ENCODE measurements around the gene MAML2.

MAML2 gene

GRCh38 chr11:96075532-96075959, 267.4 kb downstream of the MAML2 start:
- H3K4me3 ChIP-seq (ENCODE audit: low read depth, low read length) = no peak overlapping the region
- no peak for TF ChIP-seq CTCF (IDR thresholded peaks at IDR 0.05; ENCODE audit: low read depth, low read length)

GRCh38 chr11:96074551-96075310, 268.3 kb downstream of the MAML2 start:
- H3K4me3 ChIP-seq (ENCODE audit: low read depth, low read length) = no peak overlapping the region
- no peak for TF ChIP-seq CTCF (IDR thresholded peaks at IDR 0.05; ENCODE audit: low read depth, low read length)

GRCh38 chr11:96073536-96073935, 269.5 kb downstream of the MAML2 start:
- no peak for TF ChIP-seq CTCF (IDR thresholded peaks at IDR 0.05; ENCODE audit: low read depth, low read length)
- no peak overlapping the region for H3K4me3 ChIP-seq (ENCODE audit: low read depth, low read length)

GRCh38 chr11:96072592-96072991, 270.4 kb downstream of the MAML2 start:
- no peak for TF ChIP-seq CTCF (IDR thresholded peaks at IDR 0.05; ENCODE audit: low read depth, low read length)
- H3K4me3 ChIP-seq (ENCODE audit: low read depth, low read length) = no peak overlapping the region

- TF ChIP-seq CTCF (IDR thresholded peaks at IDR 0.05; ENCODE audit: low read depth, low read length) = no peak
- H3K4me3 ChIP-seq (ENCODE audit: low read depth, low read length) = no peak overlapping the region
These were observed 272.5 kb downstream of the MAML2 start for GRCh38 chr11:96070453-96070852.

- H3K4me3 ChIP-seq (ENCODE audit: low read depth, low read length) = no peak overlapping the region
- no peak for TF ChIP-seq CTCF (IDR thresholded peaks at IDR 0.05; ENCODE audit: low read depth, low read length)
These were observed 275.8 kb downstream of the MAML2 start for GRCh38 chr11:96067160-96067559.

- TF ChIP-seq CTCF (IDR thresholded peaks at IDR 0.05; ENCODE audit: low read depth, low read length) = no peak
- no peak overlapping the region for H3K4me3 ChIP-seq (ENCODE audit: low read depth, low read length)
These were observed 277.6 kb downstream of the MAML2 start for GRCh38 chr11:96065379-96065778.

Data from WI38 (cell line).